ENCODE results near the gene NGFR. TPM values are rescaled to one million over a fixed set of nuclear protein-coding genes. Genes with fewer than 3 reads are reported as not detected.

The NGFR gene
- total RNA-seq, 1 experiment from 2014 or later = 11.3 TPM

DNA sequence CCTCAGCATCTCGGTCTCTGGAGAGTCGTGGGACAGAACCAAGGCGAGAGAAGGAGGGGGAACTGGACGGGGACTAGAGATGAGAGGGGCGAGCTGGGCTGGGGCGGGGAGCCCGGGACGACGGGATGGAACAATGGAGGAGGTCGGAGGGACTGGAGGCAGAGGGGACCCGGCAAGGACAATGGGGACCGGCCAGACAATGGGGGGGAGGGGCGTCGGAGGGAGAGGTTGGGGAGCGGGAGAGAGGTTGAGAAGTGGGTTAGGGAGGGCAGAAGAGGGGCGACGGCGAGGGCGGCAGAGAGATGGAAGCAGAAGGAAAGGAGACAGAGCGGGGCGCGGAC is 719 bp downstream of the NGFR start:
- Mint-ChIP-seq H3K27me3 (ENCODE audit: low read depth) (peaks cover 77% of the 10 kb centered on the region), H3K4me3 (peak overlapping the region; percentile 85), H3K36me3 (no peaks in the 10 kb centered on the region), H3K4me1 (peaks cover 35% of the 10 kb centered on the region), H3K9me3 (no peaks in the 10 kb centered on the region), H3K27ac (no peak overlapping the region)
- TF ChIP-seq NFYB (CRISPR knock-in tag; conservative IDR thresholded peaks at IDR 0.05; ENCODE audit: low read depth) (no peak), ZNF138 (CRISPR knock-in tag; conservative IDR thresholded peaks at IDR 0.05) (no peak), SMAD3 (CRISPR knock-in tag; IDR thresholded peaks at IDR 0.05; ENCODE audit: borderline replicate concordance) (no peak), ELF4 (CRISPR knock-in tag; IDR thresholded peaks at IDR 0.05; ENCODE audit: low read depth) (no peak), TEAD1 (CRISPR knock-in tag; IDR thresholded peaks at IDR 0.05) (no peak), OVOL2 (CRISPR knock-in tag; IDR thresholded peaks at IDR 0.05; ENCODE audit: borderline replicate concordance) (no peak), ESRRA (CRISPR knock-in tag; IDR thresholded peaks at IDR 0.05; ENCODE audit: borderline replicate concordance) (no peak)
- TF ChIP-seq, protein P1, sequence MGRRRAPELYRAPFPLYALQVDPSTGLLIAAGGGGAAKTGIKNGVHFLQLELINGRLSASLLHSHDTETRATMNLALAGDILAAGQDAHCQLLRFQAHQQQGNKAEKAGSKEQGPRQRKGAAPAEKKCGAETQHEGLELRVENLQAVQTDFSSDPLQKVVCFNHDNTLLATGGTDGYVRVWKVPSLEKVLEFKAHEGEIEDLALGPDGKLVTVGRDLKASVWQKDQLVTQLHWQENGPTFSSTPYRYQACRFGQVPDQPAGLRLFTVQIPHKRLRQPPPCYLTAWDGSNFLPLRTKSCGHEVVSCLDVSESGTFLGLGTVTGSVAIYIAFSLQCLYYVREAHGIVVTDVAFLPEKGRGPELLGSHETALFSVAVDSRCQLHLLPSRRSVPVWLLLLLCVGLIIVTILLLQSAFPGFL (CRISPR knock-in tag; IDR thresholded peaks at IDR 0.05; ENCODE audit: borderline replicate concordance) = no peak
- TF ChIP-seq, protein P2, sequence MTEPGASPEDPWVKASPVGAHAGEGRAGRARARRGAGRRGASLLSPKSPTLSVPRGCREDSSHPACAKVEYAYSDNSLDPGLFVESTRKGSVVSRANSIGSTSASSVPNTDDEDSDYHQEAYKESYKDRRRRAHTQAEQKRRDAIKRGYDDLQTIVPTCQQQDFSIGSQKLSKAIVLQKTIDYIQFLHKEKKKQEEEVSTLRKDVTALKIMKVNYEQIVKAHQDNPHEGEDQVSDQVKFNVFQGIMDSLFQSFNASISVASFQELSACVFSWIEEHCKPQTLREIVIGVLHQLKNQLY (CRISPR knock-in tag; IDR thresholded peaks at IDR 0.05) = no peak
- TF ChIP-seq, protein P3, sequence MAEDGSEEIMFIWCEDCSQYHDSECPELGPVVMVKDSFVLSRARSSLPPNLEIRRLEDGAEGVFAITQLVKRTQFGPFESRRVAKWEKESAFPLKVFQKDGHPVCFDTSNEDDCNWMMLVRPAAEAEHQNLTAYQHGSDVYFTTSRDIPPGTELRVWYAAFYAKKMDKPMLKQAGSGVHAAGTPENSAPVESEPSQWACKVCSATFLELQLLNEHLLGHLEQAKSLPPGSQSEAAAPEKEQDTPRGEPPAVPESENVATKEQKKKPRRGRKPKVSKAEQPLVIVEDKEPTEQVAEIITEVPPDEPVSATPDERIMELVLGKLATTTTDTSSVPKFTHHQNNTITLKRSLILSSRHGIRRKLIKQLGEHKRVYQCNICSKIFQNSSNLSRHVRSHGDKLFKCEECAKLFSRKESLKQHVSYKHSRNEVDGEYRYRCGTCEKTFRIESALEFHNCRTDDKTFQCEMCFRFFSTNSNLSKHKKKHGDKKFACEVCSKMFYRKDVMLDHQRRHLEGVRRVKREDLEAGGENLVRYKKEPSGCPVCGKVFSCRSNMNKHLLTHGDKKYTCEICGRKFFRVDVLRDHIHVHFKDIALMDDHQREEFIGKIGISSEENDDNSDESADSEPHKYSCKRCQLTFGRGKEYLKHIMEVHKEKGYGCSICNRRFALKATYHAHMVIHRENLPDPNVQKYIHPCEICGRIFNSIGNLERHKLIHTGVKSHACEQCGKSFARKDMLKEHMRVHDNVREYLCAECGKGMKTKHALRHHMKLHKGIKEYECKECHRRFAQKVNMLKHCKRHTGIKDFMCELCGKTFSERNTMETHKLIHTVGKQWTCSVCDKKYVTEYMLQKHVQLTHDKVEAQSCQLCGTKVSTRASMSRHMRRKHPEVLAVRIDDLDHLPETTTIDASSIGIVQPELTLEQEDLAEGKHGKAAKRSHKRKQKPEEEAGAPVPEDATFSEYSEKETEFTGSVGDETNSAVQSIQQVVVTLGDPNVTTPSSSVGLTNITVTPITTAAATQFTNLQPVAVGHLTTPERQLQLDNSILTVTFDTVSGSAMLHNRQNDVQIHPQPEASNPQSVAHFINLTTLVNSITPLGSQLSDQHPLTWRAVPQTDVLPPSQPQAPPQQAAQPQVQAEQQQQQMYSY (CRISPR knock-in tag; IDR thresholded peaks at IDR 0.05) = no peak
- TF ChIP-seq, protein P4, sequence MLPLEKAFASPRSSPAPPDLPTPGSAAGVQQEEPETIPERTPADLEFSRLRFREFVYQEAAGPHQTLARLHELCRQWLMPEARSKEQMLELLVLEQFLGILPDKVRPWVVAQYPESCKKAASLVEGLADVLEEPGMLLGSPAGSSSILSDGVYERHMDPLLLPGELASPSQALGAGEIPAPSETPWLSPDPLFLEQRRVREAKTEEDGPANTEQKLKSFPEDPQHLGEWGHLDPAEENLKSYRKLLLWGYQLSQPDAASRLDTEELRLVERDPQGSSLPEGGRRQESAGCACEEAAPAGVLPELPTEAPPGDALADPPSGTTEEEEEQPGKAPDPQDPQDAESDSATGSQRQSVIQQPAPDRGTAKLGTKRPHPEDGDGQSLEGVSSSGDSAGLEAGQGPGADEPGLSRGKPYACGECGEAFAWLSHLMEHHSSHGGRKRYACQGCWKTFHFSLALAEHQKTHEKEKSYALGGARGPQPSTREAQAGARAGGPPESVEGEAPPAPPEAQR (CRISPR knock-in tag; IDR thresholded peaks at IDR 0.05) = no peak
- TF ChIP-seq, protein P5, sequence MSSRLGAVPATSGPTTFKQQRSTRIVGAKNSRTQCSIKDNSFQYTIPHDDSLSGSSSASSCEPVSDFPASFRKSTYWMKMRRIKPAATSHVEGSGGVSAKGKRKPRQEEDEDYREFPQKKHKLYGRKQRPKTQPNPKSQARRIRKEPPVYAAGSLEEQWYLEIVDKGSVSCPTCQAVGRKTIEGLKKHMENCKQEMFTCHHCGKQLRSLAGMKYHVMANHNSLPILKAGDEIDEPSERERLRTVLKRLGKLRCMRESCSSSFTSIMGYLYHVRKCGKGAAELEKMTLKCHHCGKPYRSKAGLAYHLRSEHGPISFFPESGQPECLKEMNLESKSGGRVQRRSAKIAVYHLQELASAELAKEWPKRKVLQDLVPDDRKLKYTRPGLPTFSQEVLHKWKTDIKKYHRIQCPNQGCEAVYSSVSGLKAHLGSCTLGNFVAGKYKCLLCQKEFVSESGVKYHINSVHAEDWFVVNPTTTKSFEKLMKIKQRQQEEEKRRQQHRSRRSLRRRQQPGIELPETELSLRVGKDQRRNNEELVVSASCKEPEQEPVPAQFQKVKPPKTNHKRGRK (CRISPR knock-in tag; IDR thresholded peaks at IDR 0.05; ENCODE audit: borderline replicate concordance) = no peak
- TF ChIP-seq, protein P6, sequence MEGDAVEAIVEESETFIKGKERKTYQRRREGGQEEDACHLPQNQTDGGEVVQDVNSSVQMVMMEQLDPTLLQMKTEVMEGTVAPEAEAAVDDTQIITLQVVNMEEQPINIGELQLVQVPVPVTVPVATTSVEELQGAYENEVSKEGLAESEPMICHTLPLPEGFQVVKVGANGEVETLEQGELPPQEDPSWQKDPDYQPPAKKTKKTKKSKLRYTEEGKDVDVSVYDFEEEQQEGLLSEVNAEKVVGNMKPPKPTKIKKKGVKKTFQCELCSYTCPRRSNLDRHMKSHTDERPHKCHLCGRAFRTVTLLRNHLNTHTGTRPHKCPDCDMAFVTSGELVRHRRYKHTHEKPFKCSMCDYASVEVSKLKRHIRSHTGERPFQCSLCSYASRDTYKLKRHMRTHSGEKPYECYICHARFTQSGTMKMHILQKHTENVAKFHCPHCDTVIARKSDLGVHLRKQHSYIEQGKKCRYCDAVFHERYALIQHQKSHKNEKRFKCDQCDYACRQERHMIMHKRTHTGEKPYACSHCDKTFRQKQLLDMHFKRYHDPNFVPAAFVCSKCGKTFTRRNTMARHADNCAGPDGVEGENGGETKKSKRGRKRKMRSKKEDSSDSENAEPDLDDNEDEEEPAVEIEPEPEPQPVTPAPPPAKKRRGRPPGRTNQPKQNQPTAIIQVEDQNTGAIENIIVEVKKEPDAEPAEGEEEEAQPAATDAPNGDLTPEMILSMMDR (IDR thresholded peaks at IDR 0.05) = no peak
- TF ChIP-seq, protein P7, sequence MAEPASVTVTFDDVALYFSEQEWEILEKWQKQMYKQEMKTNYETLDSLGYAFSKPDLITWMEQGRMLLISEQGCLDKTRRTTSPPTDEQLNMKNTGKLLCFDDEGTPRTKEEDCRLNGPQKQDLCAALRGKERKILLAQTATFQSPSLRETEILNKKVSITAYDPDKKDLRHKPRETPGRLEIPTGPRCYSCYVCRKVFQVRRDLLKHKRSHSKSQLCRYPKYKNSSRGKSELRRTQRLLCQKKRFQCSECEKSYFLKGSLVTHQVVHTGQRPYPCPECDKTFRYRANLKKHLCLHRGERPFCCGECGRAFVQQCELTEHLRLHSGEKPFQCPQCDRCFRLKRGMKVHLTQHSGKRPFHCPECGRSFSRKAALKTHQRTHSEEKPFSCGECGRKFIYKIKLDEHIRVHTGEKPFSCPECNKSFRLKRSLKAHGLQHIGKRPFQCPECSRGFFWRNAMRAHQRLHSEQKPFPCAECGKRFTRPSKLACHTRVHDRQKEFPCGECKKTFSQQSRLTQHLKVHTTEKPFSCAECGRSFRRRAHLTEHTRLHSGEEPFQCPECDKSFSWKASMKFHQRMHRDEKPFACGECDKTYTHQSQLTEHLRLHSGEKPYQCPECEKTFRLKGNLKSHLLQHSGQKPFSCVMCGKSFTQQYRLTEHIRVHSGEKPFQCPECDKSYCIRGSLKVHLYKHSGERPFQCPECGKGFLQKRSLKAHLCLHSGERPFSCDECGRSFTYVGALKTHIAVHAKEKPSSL (CRISPR knock-in tag; conservative IDR thresholded peaks at IDR 0.05) = no peak
- ATAC-seq (peak; percentile 4; the same call in 1 of the 2 replicates), DNase-seq (ENCODE audit: low spot score) (peak; percentile 52)
- ChIA-PET POLR2A (interaction anchor here (0.5 to 1.6 kb wide), 3 partner anchors 12 to 465 kb away, joined by 5 to 6 read pairs (median 5); no protein-coding TSS in a partner anchor), CTCF (interaction anchor here (0.6 to 5.7 kb wide), 32 partner anchors 10 to 1228 kb away, joined by 3 to 199 read pairs (median 4); partner anchors contain the start of gene PHB1)

Measured in WTC11 (cell line).